Fibroblast of mammary gland (primary cell): ENCODE measurements around the gene ZFP62.

ENCODE experiments used
- DNase-seq: peaks from one replicate; pipeline ENCODE4 v3.0.0-alpha.2; 2010; ENCODE audit warnings: low read depth
- H3K4me3 ChIP-seq: 2 replicates; pipeline ENCODE4 v1.5.1; 2011; ENCODE audit warnings: low read depth, mild to moderate bottlenecking, low read length, moderate library complexity; ENCODE audit not compliant: control insufficient read depth
- TF ChIP-seq, protein P1 (sequence below): conservative IDR thresholded peaks from 2 replicates; pipeline ENCODE4 v1.5.1; 2011; ENCODE audit warnings: low read depth, low read length, inconsistent platforms; ENCODE audit not compliant: control insufficient read depth, insufficient read depth

The ZFP62 gene

DNA sequence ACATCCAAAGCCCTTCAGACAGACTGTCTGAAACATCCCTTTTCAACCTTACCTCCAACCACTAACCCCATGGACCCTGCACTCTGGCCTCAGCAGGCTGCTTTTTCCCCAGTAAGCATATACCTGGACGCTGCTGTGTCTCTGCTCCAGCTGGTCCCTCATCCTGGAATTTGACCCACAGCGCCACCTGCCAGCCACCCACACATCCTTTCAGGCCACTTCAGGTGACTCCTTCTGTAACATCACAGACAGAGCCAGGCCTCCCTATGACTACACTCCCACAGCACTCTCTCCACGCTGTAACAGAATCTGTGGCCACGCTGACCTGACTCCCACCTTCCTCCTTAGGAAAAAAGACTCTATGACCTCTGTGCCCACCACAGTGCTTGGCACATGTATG is 61.9 kb downstream of the ZFP62 start:
- H3K4me3 ChIP-seq = no peak overlapping the region
- TF ChIP-seq, protein P1, sequence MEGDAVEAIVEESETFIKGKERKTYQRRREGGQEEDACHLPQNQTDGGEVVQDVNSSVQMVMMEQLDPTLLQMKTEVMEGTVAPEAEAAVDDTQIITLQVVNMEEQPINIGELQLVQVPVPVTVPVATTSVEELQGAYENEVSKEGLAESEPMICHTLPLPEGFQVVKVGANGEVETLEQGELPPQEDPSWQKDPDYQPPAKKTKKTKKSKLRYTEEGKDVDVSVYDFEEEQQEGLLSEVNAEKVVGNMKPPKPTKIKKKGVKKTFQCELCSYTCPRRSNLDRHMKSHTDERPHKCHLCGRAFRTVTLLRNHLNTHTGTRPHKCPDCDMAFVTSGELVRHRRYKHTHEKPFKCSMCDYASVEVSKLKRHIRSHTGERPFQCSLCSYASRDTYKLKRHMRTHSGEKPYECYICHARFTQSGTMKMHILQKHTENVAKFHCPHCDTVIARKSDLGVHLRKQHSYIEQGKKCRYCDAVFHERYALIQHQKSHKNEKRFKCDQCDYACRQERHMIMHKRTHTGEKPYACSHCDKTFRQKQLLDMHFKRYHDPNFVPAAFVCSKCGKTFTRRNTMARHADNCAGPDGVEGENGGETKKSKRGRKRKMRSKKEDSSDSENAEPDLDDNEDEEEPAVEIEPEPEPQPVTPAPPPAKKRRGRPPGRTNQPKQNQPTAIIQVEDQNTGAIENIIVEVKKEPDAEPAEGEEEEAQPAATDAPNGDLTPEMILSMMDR = no peak
- no peak for DNase-seq

DNA sequence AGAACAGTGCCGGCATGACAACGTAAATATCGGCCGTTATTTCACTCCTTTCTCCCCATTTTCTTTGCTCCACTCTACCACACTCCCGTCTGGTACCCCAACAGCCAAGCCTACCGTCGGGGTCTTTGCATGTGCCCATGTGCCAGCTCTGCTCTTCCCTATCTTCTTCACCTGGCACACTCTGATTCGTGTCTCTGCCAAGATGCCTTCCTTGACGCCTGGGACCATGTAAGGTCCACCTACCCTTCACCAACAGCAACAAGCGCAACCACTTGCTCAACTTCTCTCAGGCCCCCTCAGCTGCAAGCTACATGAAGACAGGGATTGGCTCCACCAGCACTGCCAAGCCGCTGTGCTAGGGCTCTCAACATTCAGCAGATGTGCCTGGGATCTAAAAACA is 62.9 kb downstream of the ZFP62 start:
- no peak overlapping the region for H3K4me3 ChIP-seq
- TF ChIP-seq, protein P1 = no peak
- no peak for DNase-seq
